WI38 (cell line): ENCODE results near the gene ERGIC1.

Experiments
- H3K4me3 ChIP-seq: 2 replicates; pipeline ENCODE4 v1.5.1; 2011; ENCODE audit warnings: low read depth, mild to moderate bottlenecking, control low read depth, low read length
- CTCF ChIP-seq: IDR thresholded peaks from 2 replicates; pipeline ENCODE4 v1.5.1; 2012; ENCODE audit warnings: low read depth, mild to moderate bottlenecking, control low read depth, low read length

The ERGIC1 gene

GRCh38 chr5:172868924-172869591, 35.0 kb downstream of the ERGIC1 start:
- peak overlapping the region; percentile 38 for H3K4me3 ChIP-seq
- TF ChIP-seq CTCF: peak; percentile 32; the same call in 1 of the 2 replicates

GRCh38 chr5:172869691-172870090, 35.6 kb downstream of the ERGIC1 start:
- TF ChIP-seq CTCF: no peak
- H3K4me3 ChIP-seq: no peak overlapping the region

- H3K4me3 ChIP-seq: no peak overlapping the region
- TF ChIP-seq CTCF: no peak
Measured at GRCh38 chr5:172870291-172870714, 36.3 kb downstream of the ERGIC1 start.

- TF ChIP-seq CTCF: no peak
- no peak overlapping the region for H3K4me3 ChIP-seq
Measured at GRCh38 chr5:172870715-172871461, 36.8 kb downstream of the ERGIC1 start.

GRCh38 chr5:172871536-172871935, 37.5 kb downstream of the ERGIC1 start:
- TF ChIP-seq CTCF: no peak
- H3K4me3 ChIP-seq: no peak overlapping the region

GRCh38 chr5:172871982-172872381, 37.9 kb downstream of the ERGIC1 start:
- no peak for TF ChIP-seq CTCF
- H3K4me3 ChIP-seq: no peak overlapping the region

GRCh38 chr5:172872997-172873491, 39.0 kb downstream of the ERGIC1 start:
- no peak for TF ChIP-seq CTCF
- no peak overlapping the region for H3K4me3 ChIP-seq
